SKM-1 (cell line): ENCODE results near the gene USP31.
"Not testable (repeated sequence)": the region's sequence is repeated elsewhere in the genome, so short reads cannot be mapped to it uniquely, and the experiment has no call there.

ENCODE experiments used
- DNase-seq: peaks from one replicate; lab custom pipeline; 2025; ENCODE audit not compliant: unreplicated experiment; lab: John Stamatoyannopoulos, UW

USP31 gene

DNA sequence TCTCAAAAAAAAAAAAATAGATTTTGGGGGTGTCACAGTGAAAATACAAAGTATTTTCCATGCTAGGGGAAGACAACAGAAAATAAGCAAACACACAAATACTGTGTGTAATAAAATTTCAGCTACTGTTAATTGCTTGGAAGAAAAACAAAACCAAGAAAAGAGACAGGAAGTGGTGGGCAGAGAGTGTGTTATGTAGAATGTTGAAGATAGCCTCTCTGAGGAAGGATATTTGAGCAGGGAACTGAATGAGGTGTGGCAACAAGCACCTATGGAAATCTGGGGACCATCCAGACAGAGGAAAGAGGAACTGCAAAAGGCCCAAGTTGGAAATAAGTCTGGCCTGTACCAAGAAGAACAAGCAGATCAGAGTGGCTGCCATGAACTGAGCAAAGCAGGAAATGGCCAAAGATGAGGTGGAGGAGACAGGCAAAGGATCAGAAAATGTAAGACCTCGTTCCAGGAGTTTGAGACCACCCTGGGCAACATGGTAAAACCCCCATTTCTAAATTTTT lies 7.8 kb upstream of the USP31 start:
- no peak for DNase-seq

GRCh38 chr16:23156110-23156509 lies 6.9 kb upstream of the USP31 start:
- no peak for DNase-seq

- DNase-seq = no peak
Measured at GRCh38 chr16:23155445-23156049, 6.3 kb upstream of the USP31 start.

DNA sequence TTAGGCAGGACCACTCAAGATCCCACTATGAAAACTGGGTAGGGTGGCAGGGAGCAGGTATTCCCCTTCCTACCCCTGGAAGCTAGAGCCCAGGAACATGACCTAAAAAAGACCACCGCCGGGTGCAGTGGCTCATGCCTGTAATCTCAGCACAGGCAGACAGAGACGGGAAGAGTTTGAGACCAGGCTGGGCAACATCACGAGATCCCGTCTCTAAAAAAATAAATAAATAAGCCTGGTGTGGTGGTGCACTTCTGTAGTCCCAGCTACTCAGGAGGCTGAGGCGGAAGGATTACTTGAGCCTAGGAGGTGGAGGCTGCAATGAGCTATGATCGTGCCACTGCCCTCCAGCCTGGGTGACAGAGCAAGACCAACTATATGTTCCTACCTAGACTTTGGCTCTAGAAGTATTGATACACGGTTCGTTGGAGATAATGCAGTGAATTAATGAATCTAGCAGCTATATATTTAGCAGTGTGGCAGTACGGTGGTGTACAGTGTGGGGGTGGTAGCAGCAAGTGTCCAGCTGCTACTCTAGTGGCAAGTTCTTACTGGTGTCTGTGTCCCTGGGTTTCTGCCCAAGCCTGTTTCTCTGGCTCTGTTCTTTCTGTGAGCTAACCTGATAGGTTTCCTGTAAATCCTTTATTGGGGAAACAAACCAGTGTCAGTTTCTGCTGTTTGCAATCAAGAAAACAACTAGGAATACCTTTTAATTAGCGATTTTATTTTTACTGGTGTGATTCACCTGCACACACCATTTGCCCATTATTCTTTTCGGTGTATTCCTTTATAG lies 3.3 kb upstream of the USP31 start:
- no peak for DNase-seq

DNA sequence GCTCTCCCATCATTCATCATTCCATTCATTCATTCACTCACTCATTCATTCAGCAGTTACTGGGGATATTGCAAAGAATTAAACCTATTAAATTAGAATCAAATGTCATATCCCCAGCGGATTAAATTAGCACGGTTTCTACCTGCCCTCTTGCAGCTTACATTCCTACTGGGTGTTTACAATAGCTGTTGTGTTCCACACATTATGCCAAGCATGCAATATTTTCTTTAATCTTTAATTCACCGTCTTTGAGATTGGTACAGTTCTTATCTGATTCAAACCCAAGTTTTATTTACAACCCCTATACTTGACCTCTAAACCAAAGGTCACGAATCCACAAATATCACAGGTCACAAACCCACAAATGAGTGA lies 727 bp upstream of the USP31 start:
- no peak for DNase-seq

DNA sequence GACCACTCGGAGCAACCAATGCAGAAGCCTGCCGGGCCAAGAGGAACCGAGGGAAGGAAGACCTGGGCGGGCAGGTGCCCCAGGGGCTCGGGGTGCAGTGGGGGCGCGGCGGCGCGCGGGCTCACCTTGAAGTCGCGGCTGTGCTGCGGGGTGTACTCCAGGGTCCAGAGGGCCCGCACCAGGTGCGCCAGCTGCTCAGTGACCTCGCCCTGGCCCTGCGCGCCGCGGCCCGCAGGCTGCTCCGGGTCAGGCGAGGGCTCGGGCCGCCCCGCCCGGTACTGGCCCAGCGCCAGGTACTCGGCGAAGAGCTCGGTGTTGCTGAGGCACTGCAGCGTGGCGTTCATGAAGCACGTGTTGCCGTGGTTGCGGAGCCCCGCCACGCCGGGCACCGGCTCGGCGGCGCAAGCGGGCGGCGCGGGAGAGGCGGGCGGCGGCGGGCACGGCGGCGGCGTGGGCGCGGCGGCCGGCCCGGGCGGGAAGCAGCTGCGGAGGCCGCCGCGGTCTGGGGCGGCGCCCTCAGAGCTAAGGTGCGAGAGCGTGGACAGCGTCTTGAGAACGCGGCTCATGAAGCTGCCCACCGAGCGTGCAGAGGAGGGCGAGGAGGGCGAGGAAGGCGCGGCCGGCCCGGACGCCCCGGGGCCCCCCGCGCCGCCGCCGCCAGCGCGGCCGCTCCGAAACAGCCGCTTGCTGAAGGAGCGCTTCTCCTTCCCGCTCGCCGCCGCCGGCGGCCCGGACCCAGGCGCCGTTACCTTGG lies 562 bp downstream of the USP31 start:
- no peak for DNase-seq

DNA sequence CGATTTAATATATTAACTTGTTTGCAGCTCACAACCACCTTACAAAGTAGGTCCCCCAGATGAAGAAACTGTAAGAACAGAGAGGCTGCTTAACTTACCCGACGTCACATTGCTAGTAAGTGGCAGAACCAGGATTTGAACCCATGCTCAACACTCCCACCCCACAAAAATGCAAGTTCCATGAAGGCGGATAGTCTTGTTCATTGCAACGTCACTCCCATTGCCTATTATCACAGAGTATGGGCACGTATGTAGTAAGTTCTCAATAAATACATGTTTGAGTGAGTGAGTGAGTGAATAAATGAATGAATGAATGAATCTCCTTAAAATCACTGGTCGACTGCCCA lies 1.1 kb downstream of the USP31 start:
- no peak for DNase-seq

DNA sequence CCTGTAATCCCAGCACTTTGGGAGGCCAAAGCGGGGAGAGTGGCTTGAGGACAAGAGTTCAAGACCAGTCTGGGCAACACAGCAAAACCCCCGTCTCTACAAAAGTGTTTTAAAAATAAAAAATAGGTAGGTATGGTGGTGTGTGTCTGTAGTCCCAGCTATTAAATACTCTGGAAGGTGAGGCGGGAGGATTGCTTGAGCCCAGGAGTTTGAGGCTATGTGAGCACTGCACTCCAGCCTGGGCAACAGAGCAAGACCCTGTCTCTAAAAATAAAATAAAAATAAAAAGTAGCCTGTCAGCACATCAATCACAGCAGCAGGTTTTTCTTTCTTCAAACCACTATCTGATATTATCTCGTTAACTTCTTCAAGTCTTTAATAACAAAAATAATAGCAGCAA lies 1.6 kb downstream of the USP31 start:
- DNase-seq = no peak

DNA sequence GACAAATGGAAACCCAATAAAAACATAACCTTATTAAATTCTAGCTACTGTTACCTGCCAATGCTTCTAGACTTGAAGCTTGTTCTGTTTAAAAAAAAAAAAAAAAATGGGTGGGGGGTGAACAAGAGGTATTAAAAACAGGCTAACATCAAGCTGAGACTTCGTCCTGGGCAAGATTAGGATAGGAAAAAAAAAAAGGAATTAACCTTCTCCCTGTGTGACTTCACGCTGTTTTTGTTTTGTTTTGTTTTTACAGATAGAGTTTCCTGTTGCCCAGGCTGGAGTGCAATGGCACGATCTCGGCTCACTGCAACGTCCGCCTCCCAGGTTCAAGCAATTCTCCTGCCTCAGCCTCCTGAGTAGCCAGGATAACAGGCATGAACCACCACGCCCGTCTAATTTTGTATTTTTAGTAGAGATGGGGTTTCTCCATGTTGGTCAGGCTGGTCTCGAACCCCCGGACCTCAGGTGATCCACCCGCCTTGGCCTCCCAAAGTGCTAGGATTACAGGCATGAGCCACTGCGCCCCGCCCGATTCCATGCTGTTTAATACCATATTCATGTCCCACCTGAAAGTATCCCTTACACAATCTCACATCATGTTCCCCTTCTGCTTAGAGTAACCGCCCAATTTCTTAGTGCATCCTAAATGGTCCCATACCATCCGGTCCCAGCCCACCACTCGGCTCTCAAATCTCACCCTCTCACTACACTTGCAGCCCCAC lies 2.2 kb downstream of the USP31 start:
- DNase-seq = no peak

DNA sequence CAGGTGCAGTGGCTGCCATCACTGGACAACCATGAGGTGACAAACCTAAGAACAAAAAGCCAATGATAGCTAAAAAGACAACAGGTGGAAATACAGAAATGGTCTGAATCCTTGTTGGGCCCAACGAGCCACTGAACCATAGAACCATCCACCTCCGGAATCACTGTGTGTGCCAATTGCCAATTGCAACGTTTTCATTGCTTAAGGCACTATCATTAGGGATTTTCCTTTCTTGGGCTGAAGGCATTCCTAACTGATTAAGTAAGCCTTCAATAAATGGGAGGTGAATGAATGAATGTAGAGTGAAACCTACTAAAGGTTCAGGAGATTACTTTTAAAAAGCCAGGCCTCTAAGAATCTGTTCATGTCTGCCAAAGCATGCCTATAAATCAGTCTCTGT lies 3.6 kb downstream of the USP31 start:
- DNase-seq = no peak

DNA sequence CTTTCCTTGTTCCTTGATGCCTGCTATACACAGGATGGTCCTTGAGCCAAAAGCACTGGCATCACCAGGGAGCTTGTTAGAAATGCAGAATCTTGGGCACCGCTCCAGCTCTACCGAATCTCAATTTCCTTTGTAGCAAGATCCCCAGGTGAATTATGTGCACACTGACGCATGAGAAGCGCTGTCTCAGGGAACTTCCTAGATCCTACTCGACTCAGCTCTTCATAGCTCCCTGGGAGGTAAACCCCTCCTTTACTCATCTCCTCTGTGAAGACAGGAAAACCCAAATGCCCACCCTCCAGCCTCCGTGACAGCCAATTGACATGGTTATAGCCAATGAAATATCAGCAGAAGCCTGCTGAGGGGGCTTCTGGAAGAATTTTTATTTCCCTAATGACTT lies 4.1 kb downstream of the USP31 start:
- no peak for DNase-seq

DNA sequence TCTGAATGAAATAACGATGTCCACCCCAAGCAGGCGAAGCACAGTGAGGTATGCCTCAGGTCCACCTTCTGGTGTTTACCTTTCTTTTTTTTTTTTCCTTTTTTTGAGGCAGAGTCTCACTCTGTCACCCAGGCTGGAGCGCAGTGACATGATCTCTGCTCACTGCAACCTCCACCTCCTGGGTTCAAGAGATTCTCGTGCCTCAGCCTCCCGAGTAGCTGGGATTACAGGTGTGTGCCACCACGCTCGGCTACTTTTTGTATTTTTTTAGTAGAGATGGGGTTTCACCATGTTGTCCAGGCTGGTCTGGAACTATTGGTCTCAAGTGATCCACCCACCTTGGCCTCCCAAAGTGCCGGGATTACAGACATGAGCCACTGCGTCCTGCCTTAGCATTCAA lies 4.9 kb downstream of the USP31 start:
- not testable (repeated sequence) for DNase-seq

DNA sequence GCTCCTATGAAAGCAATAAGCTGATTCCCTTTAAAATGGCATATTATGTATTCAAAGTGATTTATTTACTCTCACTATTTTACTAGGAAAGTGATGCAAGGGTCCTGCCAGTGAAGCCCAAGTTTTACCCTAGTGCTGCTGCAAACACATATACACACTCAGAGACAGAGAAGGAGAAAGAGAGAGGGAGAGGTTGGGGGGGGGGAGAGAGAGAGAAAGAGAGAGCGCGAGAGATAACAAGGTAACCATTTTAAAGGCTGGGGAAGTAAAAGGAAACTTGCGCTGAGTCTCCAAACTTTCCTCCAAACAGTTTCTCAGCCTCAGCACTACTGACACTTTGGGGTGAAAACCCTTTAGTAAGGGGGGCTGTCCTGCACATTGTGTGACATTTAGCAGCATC lies 5.9 kb downstream of the USP31 start:
- DNase-seq = no peak

GRCh38 chr16:23141959-23142740 lies 7.1 kb downstream of the USP31 start:
- DNase-seq = no peak

DNA sequence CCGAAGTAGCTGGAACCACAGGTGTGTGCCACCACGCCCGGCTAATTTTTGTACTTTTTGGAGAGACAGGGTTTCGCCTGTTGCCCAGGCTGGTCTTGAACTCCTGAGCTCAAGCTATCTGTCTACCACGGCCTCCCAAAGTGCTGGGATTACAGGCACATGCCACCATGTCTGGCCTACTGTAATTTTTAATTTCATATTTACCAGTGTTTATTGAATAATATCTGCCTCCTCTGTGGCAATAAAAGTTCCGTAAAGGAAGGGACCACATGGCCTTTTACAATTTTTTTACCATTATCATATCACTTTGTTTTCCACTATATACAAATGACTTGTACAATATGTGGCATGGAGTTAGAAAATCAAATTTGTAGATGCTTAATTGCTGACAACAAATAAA lies 7.8 kb downstream of the USP31 start:
- no peak for DNase-seq

- no peak for DNase-seq
Measured at GRCh38 chr16:23141033-23141432, 8.2 kb downstream of the USP31 start.

DNA sequence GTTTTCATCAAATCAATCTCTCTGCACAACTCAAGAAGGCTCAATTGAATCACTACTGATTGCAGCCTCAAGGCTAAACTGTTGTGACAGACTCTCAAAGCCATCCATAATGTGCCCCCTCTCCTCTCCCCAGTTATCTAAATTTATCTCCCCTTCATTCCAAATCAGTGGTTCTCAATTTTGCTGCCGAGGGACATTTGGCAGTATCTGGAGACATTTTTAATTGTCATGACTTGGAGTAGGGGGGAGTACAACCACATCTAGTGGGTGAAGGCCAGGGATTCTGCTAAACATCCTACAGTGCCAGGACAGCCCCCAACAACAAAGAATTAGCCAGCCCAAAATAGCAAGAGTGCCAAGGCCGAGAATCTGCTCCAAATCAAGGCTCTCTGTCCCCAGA lies 9.1 kb downstream of the USP31 start:
- no peak for DNase-seq

DNA sequence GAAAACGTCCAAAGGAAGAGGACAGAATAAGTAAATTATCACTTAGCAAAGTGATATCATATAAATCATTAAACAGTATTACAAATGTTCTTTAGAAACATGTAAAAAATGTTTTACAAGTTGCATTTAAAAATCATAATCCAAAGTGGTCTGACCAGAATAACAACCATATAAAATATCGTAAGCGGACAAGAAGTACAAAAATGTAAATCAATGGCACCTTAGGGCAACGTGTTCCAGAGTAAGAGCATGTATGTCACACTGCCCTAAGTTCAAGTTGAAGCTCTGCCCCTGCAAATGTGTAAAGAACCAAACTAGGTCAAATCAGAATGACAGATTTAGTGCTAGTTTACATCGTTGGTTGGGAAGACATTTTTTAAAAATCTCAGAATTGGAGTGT lies 11.4 kb downstream of the USP31 start:
- DNase-seq = no peak

DNA sequence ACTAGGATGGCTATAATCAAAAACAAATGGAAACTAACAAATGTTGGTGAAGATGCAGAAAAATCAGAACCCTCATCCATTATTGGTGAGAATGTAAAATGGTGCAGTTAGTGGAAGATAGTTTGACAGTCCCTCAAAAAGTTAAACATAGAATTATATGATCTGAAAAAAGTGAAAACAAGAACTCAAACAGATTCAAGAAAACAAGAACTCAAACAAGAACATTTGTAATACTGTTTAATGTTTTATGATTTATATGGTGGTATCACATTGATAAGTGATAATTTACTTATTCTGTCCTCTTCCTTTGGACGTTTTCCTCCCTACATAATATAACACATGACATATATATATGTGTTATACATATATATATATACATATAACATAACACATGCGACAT lies 12.0 kb downstream of the USP31 start:
- no peak for DNase-seq

- no peak for DNase-seq
Measured at GRCh38 chr16:23134274-23134673, 15.0 kb downstream of the USP31 start.
